CD14-positive monocyte (primary cell): ENCODE data around the gene TNIK. TPM values are rescaled to one million over a fixed set of nuclear protein-coding genes. Genes with fewer than 3 reads are reported as not detected.

Experiments used
- DNase-seq, 3 donors: peaks; one replicate each; pipeline ENCODE4 v3.0.0-alpha.2; 2011 to 2022
- H2AFZ ChIP-seq: 2 replicates; pipeline ENCODE4 v1.6.0; 2012; ENCODE audit warnings: mild to moderate bottlenecking, low read depth, low read length, inconsistent platforms; ENCODE audit not compliant: insufficient read depth, poor library complexity, severe bottlenecking
- H3K27ac ChIP-seq, 2 donors: 1 replicate in 1 of 2; 2 replicates in 1 of 2; pipeline ENCODE4 v1.5.1; 2012 to 2013; ENCODE audit warnings: low read length in 2 of 2, control low read depth in 1 of 2, inconsistent platforms in 1 of 2, low read depth in 1 of 2, mild to moderate bottlenecking in 1 of 2
- H3K27me3 ChIP-seq, 2 donors: one replicate each; pipeline versions ENCODE4 v1.6.0 to v1.6.1; 2011 to 2013; ENCODE audit warnings: low read length in 2 of 2; ENCODE audit not compliant: control insufficient read depth in 2 of 2, insufficient read depth in 2 of 2
- H3K36me3 ChIP-seq, 2 donors: replicated peaks in 1 of 2; 1 replicate in 1 of 2; 2 replicates in 1 of 2; pipeline versions ENCODE4 v1.5.1 to v1.6.1; 2012 to 2013; ENCODE audit warnings: low read length in 2 of 2, control low read depth in 1 of 2, inconsistent platforms in 1 of 2, mild to moderate bottlenecking in 1 of 2; ENCODE audit not compliant: insufficient read depth in 2 of 2, control insufficient read depth in 1 of 2
- H3K4me1 ChIP-seq, 2 donors: 1 replicate in 1 of 2; 2 replicates in 1 of 2; pipeline versions ENCODE4 v1.5.1 to v1.6.1; 2012 to 2013; ENCODE audit warnings: low read length in 2 of 2, control low read depth in 1 of 2, inconsistent platforms in 1 of 2, mild to moderate bottlenecking in 1 of 2, moderate library complexity in 1 of 2; ENCODE audit not compliant: insufficient read depth in 2 of 2, control insufficient read depth in 1 of 2
- H3K4me2 ChIP-seq: replicated peaks from 2 replicates; pipeline ENCODE3; 2012; ENCODE audit warnings: low read length, moderate library complexity, mild to moderate bottlenecking; ENCODE audit not compliant: poor library complexity, severe bottlenecking; ENCODE audit errors: extremely low read depth
- H3K4me3 ChIP-seq, 3 experiments: fragments of 200-600 bp in 1 of 3; sonication (generic) in 1 of 3; replicated peaks in 1 of 3; 1 replicate in 2 of 3; 2 replicates in 1 of 3; pipeline ENCODE4 v1.5.1; 2011 to 2013; ENCODE audit warnings: low read length in 3 of 3, mild to moderate bottlenecking in 3 of 3, control low read depth in 2 of 3, low read depth in 2 of 3, inconsistent platforms in 1 of 3, moderate library complexity in 1 of 3
- H3K79me2 ChIP-seq: 2 replicates; pipeline ENCODE4 v1.6.0; 2012; ENCODE audit warnings: mild to moderate bottlenecking, control low read depth, inconsistent platforms, low read length, moderate library complexity; ENCODE audit not compliant: insufficient read depth
- H3K9ac ChIP-seq: 2 replicates; pipeline ENCODE4 v1.6.0; 2017; ENCODE audit warnings: low read length, mild to moderate bottlenecking; ENCODE audit not compliant: insufficient read depth, poor library complexity, severe bottlenecking
- H3K9me3 ChIP-seq, 2 donors: replicated peaks in 1 of 2; 1 replicate in 1 of 2; 2 replicates in 1 of 2; pipeline versions ENCODE4 v1.5.1 to v1.6.1; 2012 to 2013; ENCODE audit warnings: low read length in 2 of 2, control low read depth in 1 of 2; ENCODE audit not compliant: control insufficient read depth in 1 of 2, insufficient read depth in 1 of 2
- H4K20me1 ChIP-seq: 2 replicates; pipeline ENCODE4 v1.6.0; 2012; ENCODE audit warnings: mild to moderate bottlenecking, low read length, control low read depth, moderate library complexity; ENCODE audit not compliant: insufficient read depth
- H3K27ac Mint-ChIP-seq, 7 donors: one replicate each; pipeline ENCODE4 v1.8.0; 2020; ENCODE audit warnings: mild to moderate bottlenecking in 7 of 7, mixed read lengths in 7 of 7, moderate library complexity in 6 of 7, inconsistent platforms in 2 of 7
- H3K27me3 Mint-ChIP-seq, 3 donors: one replicate each; pipeline ENCODE4 v1.8.0; 2021 to 2022; ENCODE audit warnings: low read depth in 3 of 3, mild to moderate bottlenecking in 3 of 3, mixed read lengths in 3 of 3, moderate library complexity in 3 of 3, inconsistent platforms in 1 of 3
- H3K36me3 Mint-ChIP-seq, 2 donors: one replicate each; pipeline ENCODE4 v1.8.0; 2020; ENCODE audit warnings: mixed read lengths in 2 of 2, inconsistent platforms in 1 of 2, mild to moderate bottlenecking in 1 of 2
- H3K4me1 Mint-ChIP-seq: one replicate; pipeline ENCODE4 v1.8.0; 2020; ENCODE audit warnings: mild to moderate bottlenecking, mixed read lengths
- H3K4me3 Mint-ChIP-seq, 2 donors: one replicate each; pipeline ENCODE4 v1.8.0; 2020; ENCODE audit warnings: mild to moderate bottlenecking in 2 of 2, mixed read lengths in 2 of 2, moderate library complexity in 1 of 2
- H3K9me3 Mint-ChIP-seq, 7 donors: one replicate each; pipeline ENCODE4 v1.8.0; 2020 to 2022; ENCODE audit warnings: mixed read lengths in 7 of 7, mild to moderate bottlenecking in 6 of 7, moderate library complexity in 6 of 7, inconsistent platforms in 2 of 7
- CTCF ChIP-seq: fragments of 200-600 bp; IDR thresholded peaks from one replicate; pipeline ENCODE4 v1.8.0; 2022; ENCODE audit warnings: antibody characterized with exemption, mild to moderate bottlenecking
- WGBS: methylation state at CpG from one replicate; pipeline ENCODE4 v1.1.5; 2013; ENCODE audit warnings: missing lambda C conversion rate; ENCODE audit not compliant: insufficient coverage; 5-methylcytosine and 5-hydroxymethylcytosine counted together
- intact Hi-C, 2 donors: fragments of 100-400 bp; cut with micrococcal nuclease; formaldehyde crosslinking; loops; one replicate each; pipeline versions ENCODE4 v1.15.0 to v1.15.1; 2023
- polyA plus RNA-seq, 3 donors: library from polyadenylated mRNA; depleted of rRNA in 1 of 3; unstranded in 2 of 3; stranded (reverse) in 1 of 3; fragments of 300-500 nt in 2 of 3; fragments of >200 nt in 1 of 3; fragmentation: Illumina TruSeq in 2 of 3; gene quantifications; 1 replicate in 2 of 3; 2 replicates in 1 of 3; pipeline ENCODE4 v1.2.3, GENCODE V29; 2012 to 2021

Gene TNIK
- polyA plus RNA-seq, 3 donors = 0.36 to 1.8 (median 0.75) TPM

- Histone ChIP-seq H2AFZ (no peak overlapping the region), H3K9ac (no peak overlapping the region), H3K4me2 (no peak overlapping the region), H3K27ac (no peak overlapping the region), H3K9me3 (no peaks in the 10 kb centered on the region), H3K4me1 (peaks cover 4 to 5% of the 10 kb centered on the region in 2 donors), H3K27me3 (peaks cover 12 to 17% of the 10 kb centered on the region in 2 donors), H3K36me3 (no peaks in the 10 kb centered on the region), H4K20me1 (no peaks in the 10 kb centered on the region), H3K79me2 (no peaks in the 10 kb centered on the region), H3K4me3 (no peak overlapping the region)
- Mint-ChIP-seq H3K4me3 (no peak overlapping the region), H3K27ac (no peak overlapping the region), H3K9me3 (peaks cover 0 to 5% (median 0%) of the 10 kb centered on the region in 7 donors), H3K27me3 (peaks cover 15 to 16% (median 15%) of the 10 kb centered on the region in 3 donors), H3K36me3 (peaks cover 0 to 2% of the 10 kb centered on the region in 2 donors), H3K4me1 (peaks cover 10% of the 10 kb centered on the region)
- 83% methylated on average over 10 of the region's 12 CpGs for WGBS
- intact Hi-C loops = no loop called here
- DNase-seq = no peak
- peak; percentile 16 for TF ChIP-seq CTCF
Observed at GRCh38 chr3:171453180-171453886, 6.9 kb downstream of the TNIK start.

GRCh38 chr3:171452328-171452727 lies 7.9 kb downstream of the TNIK start:
- no peak for DNase-seq
- Histone ChIP-seq H3K36me3 (no peaks in the 10 kb centered on the region), H2AFZ (no peak overlapping the region), H3K9me3 (no peaks in the 10 kb centered on the region), H3K4me1 (no peaks in the 10 kb centered on the region), H3K79me2 (no peaks in the 10 kb centered on the region), H3K27ac (no peak overlapping the region), H3K9ac (no peak overlapping the region), H3K4me2 (no peak overlapping the region), H3K27me3 (peaks cover 3 to 7% of the 10 kb centered on the region in 2 donors), H4K20me1 (no peaks in the 10 kb centered on the region), H3K4me3 (no peak overlapping the region)
- H3K27me3 Mint-ChIP-seq = peaks cover 5 to 6% (median 5%) of the 10 kb centered on the region in 3 donors
- H3K27ac Mint-ChIP-seq = no peak overlapping the region
- TF ChIP-seq CTCF = no peak
- intact Hi-C loops = no loop called here
- WGBS = 86% methylated on average over 4 of the region's 5 CpGs
- no peaks in the 10 kb centered on the region for H3K4me1 Mint-ChIP-seq
- H3K36me3 Mint-ChIP-seq = no peaks in the 10 kb centered on the region
- H3K4me3 Mint-ChIP-seq = no peak overlapping the region
- no peaks in the 10 kb centered on the region for H3K9me3 Mint-ChIP-seq
